ENCODE results near the gene PRRC2B.

Gene PRRC2B

DNA sequence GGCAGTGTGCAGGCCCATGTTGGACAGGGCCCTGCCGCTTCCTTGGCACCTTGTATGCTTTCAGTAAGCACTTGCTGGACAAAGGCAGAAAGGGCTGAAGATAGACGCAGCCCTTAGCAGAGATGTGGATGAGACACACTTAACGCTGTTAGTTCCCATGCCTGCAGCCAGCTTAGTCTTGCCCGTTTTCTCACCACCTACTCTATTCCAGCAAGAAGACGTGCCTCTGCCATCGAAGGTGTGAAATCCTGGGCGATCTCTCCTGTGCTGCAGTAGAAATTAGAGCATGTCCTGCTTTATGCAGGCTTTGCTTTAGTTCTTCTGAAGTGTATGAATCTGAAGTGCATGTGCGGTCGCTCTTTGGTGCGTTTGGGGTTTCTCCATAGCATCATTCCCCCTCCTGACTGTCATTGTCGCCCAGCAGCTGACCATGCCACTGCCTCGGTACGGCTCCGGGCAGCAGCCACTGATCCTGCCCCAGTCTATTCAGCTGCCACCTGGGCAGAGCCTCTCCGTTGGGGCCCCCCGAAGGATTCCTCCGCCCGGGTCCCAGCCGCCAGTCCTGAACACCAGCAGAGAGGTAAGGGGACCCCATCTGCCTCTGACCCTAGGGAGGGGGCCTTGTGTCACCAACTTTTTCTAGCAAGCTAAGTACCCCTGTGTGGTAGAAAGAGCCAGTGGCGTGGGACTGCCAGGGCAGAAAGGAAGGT is 97.3 kb downstream of the PRRC2B start:
- Mint-ChIP-seq H3K4me1 (ENCODE audit: low read depth) (no peaks in the 10 kb centered on the region), H3K4me3 (no peak overlapping the region), H3K9me3 (no peaks in the 10 kb centered on the region), H3K36me3 (ENCODE audit: low read depth) (peaks cover 100% of the 10 kb centered on the region), H3K27me3 (no peaks in the 10 kb centered on the region), H3K27ac (no peak overlapping the region)
- intact Hi-C loops (cut with micrococcal nuclease): no loop called here

DNA sequence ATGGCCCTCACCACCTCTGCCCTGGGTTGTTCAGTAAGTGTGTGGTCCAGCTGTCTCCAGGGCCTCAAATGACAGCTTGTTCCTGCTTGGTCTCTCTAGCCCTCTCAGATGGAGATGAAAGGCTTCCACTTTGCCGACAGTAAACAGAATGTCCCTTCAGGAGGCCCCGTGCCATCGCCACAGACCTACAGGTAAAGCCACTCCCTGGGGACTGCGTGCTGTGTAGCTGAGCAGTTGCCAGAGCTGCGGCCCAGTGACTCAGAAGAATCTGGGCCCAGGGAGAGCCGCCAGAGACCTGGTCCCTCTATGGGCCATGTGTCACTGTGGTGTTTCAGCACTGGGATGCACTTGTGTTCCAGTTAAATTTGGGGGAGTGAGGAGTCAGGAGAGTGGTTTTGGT is 98.2 kb downstream of the PRRC2B start:
- Mint-ChIP-seq H3K4me3 (no peak overlapping the region), H3K27me3 (no peaks in the 10 kb centered on the region), H3K36me3 (ENCODE audit: low read depth) (peaks cover 100% of the 10 kb centered on the region), H3K4me1 (ENCODE audit: low read depth) (no peaks in the 10 kb centered on the region), H3K27ac (no peak overlapping the region), H3K9me3 (no peaks in the 10 kb centered on the region)
- intact Hi-C loops (cut with micrococcal nuclease): no loop called here

GRCh38 chr9:131494296-131494870 is 100.5 kb downstream of the PRRC2B start:
- no peaks in the 10 kb centered on the region for H3K27me3 Mint-ChIP-seq
- no peak overlapping the region for H3K4me3 Mint-ChIP-seq
- no peak overlapping the region for H3K27ac Mint-ChIP-seq

DNA sequence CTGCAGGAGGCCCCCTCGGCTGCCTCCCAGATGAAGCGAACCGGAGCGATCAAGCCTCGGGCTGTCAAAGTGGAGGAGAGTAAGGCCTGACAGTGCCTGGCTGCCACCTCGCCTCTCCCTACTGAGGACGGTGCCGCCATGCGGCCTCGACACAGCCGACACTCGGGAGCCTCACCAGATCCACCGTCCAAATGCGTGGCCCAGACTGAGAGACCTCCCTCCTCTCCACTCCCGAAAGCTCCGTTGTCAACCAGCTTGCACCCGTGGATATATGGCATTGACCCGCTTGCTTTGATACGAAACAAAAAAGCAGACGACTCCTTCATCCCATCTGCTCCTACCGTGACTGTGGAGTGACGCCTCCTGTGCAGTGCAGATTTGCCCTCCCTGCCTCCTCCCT is 101.9 kb downstream of the PRRC2B start:
- Mint-ChIP-seq H3K27ac (no peak overlapping the region), H3K4me3 (no peak overlapping the region), H3K36me3 (ENCODE audit: low read depth) (peaks cover 92% of the 10 kb centered on the region), H3K4me1 (ENCODE audit: low read depth) (no peaks in the 10 kb centered on the region), H3K27me3 (no peaks in the 10 kb centered on the region), H3K9me3 (no peaks in the 10 kb centered on the region)
- intact Hi-C loops (cut with micrococcal nuclease): no loop called here

More at GRCh38 chr9:131494296-131494870, 100.5 kb downstream of the PRRC2B start:
- Mint-ChIP-seq H3K9me3 (no peaks in the 10 kb centered on the region), H3K4me1 (ENCODE audit: low read depth) (no peaks in the 10 kb centered on the region), H3K36me3 (ENCODE audit: low read depth) (peaks cover 100% of the 10 kb centered on the region)
- intact Hi-C loops (cut with micrococcal nuclease): no loop called here

GRCh38 chr9:131496844-131497405 is 103.0 kb downstream of the PRRC2B start:
- intact Hi-C loops (cut with micrococcal nuclease): no loop called here
- no peak overlapping the region for H3K27ac Mint-ChIP-seq
- no peaks in the 10 kb centered on the region for H3K27me3 Mint-ChIP-seq
- H3K36me3 Mint-ChIP-seq (ENCODE audit: low read depth): peaks cover 80% of the 10 kb centered on the region
- H3K4me1 Mint-ChIP-seq (ENCODE audit: low read depth): peaks cover 4% of the 10 kb centered on the region
- H3K9me3 Mint-ChIP-seq: no peaks in the 10 kb centered on the region
- no peak overlapping the region for H3K4me3 Mint-ChIP-seq

DNA sequence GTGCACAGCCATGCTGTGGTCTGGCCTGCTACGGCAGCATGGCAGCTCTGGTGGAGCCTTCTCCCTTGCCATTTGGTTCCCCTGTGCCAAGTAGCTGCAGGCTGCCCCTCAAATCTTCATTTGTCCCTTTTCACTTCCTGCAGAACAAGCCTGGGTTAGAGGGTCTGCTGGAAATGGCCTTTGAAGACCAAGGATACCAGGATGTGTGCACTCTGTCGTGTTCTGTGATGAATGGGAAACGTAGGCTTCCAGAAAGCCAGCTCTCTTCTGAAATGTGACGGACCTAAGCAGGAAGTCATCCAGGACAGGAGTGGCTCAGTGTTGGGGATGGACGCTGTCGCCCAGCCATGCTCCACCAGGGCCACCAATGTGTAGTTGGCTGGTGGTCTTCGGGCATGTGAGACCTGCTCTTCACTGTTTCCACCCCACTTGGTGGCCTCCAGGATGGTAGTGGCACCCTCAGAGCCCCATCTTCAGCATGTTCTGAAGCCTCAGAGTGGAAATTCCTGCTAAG is 105.4 kb downstream of the PRRC2B start:
- peaks cover 21% of the 10 kb centered on the region for H3K4me1 Mint-ChIP-seq (ENCODE audit: low read depth)
- H3K4me3 Mint-ChIP-seq: no peak overlapping the region
- no peaks in the 10 kb centered on the region for H3K9me3 Mint-ChIP-seq
- peaks cover 12% of the 10 kb centered on the region for H3K27me3 Mint-ChIP-seq
- peaks cover 67% of the 10 kb centered on the region for H3K36me3 Mint-ChIP-seq (ENCODE audit: low read depth)
- intact Hi-C loops (cut with micrococcal nuclease): no loop called here
- H3K27ac Mint-ChIP-seq: no peak overlapping the region

DNA sequence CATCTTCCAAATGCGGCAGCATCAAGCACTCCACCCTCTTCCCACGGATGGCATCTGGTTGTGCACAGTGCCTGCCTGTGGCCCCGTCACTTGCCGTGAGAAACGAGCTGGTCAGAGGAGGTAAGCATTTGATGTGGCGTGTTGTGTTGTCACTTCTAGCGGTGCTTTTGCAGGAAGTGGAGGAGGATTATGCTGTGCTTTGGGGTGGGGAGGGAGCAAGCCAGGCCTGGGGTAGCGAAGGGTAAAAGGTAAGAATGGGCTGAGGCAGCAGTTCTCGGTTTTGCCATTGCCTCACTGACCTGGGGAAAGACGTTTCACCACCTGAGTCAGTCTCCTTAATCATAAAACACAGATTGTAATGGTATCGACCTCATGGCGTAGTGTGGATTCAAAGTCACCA is 106.5 kb downstream of the PRRC2B start:
- Mint-ChIP-seq H3K9me3 (no peaks in the 10 kb centered on the region), H3K4me3 (no peak overlapping the region), H3K27ac (no peak overlapping the region), H3K4me1 (ENCODE audit: low read depth) (peaks cover 27% of the 10 kb centered on the region), H3K27me3 (peaks cover 19% of the 10 kb centered on the region), H3K36me3 (ENCODE audit: low read depth) (peaks cover 56% of the 10 kb centered on the region)
- intact Hi-C loops (cut with micrococcal nuclease): loop anchor here (5.0 kb wide), 1 partner anchor 247 kb away; no protein-coding TSS in a partner anchor

- Mint-ChIP-seq H3K27ac (no peak overlapping the region), H3K36me3 (ENCODE audit: low read depth) (peaks cover 49% of the 10 kb centered on the region), H3K4me3 (no peak overlapping the region), H3K27me3 (peaks cover 19% of the 10 kb centered on the region), H3K4me1 (ENCODE audit: low read depth) (peaks cover 27% of the 10 kb centered on the region), H3K9me3 (no peaks in the 10 kb centered on the region)
- intact Hi-C loops (cut with micrococcal nuclease): loop anchor here (5.0 kb wide), 1 partner anchor 246 kb away; no protein-coding TSS in a partner anchor
Measured at GRCh38 chr9:131500939-131501541, 107.2 kb downstream of the PRRC2B start.

GRCh38 chr9:131502781-131503625 is 109.1 kb downstream of the PRRC2B start, which contains the start of gene POMT1:
Gene POMT1 (plus strand): TSS chr9:131502918. CDS start chr9:131504219, 1,301 bp downstream.
- Mint-ChIP-seq H3K27me3 (peaks cover 19% of the 10 kb centered on the region), H3K4me1 (ENCODE audit: low read depth) (peaks cover 27% of the 10 kb centered on the region), H3K27ac (peak within 1 kb of the TSS; percentile 86), H3K4me3 (peak within 1 kb of the TSS; percentile 89), H3K36me3 (ENCODE audit: low read depth) (peaks cover 45% of the 10 kb centered on the region), H3K9me3 (no peaks in the 10 kb centered on the region)
- intact Hi-C loops (cut with micrococcal nuclease): loop anchor here (1.0 to 5.0 kb wide), 2 partner anchors 25 to 244 kb away; no protein-coding TSS in a partner anchor

DNA sequence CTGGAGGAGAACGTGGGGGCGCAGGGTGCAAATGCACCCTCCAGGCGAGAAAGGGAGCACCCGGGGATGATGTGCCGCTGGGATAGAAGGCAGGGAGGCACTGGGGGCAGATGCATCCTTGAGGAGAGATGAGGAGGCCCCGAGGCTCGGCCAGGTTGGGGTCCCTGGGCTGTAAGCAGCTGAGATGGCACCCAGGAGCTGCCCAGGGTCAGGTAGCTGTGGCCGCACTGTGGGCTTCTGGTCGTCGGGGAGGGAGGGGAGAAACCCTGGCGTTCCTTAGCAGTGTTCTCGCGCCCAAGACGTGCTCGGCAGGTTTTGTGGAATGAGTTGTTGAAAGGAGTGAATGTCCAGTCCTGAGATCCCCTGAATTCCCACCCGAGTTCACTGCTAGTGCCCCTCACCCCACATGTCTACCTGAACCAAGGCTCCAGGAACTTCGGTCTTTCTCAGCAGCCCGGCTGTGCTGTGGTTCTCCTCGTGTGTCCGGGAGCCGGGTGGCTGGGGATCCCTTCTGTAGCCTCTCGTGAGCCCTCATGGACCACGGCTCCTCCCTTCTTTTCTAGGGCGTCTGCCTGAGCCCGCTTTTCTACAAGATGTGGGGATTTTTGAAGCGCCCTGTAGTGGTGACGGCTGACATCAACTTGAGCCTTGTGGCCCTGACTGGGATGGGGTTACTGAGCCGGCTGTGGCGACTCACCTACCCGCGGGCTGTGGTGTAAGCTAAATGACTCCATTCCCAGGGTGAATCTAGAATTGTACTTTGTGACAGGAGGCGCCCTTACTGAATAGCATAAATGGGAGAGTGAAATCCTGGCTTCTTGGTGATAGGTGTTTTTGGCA is 110.0 kb downstream of the PRRC2B start:
- Mint-ChIP-seq H3K4me3 (peak overlapping the region; percentile 89), H3K4me1 (ENCODE audit: low read depth) (peaks cover 27% of the 10 kb centered on the region), H3K9me3 (no peaks in the 10 kb centered on the region), H3K36me3 (ENCODE audit: low read depth) (peaks cover 39% of the 10 kb centered on the region), H3K27me3 (peaks cover 19% of the 10 kb centered on the region), H3K27ac (peak overlapping the region; percentile 86)
- intact Hi-C loops (cut with micrococcal nuclease): loop anchor here (1.0 to 5.0 kb wide), 2 partner anchors 24 to 243 kb away; no protein-coding TSS in a partner anchor

DNA sequence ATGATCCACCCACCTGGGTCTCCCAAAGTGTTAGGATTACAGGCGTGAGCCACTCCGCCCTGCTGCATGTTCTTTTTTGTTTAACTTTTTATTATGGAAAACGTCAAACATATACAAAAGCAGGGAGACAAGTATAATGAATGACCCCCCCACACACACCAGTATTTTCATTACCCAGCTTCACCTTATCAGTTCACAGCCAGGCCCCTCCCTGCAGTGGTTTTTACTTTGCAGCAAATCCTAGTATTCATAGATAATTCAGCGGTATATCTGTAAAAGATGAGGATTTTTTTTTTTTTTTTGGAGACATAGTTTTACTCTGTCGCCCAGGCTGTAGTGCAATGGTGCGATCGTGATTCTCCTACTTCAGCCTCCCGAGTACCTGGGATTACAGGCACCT is 111.1 kb downstream of the PRRC2B start:
- no peak overlapping the region for H3K4me3 Mint-ChIP-seq
- H3K27me3 Mint-ChIP-seq: peaks cover 19% of the 10 kb centered on the region
- no peaks in the 10 kb centered on the region for H3K9me3 Mint-ChIP-seq
- peaks cover 27% of the 10 kb centered on the region for H3K4me1 Mint-ChIP-seq (ENCODE audit: low read depth)
- H3K36me3 Mint-ChIP-seq (ENCODE audit: low read depth): peaks cover 31% of the 10 kb centered on the region
- intact Hi-C loops (cut with micrococcal nuclease): no loop called here
- no peak overlapping the region for H3K27ac Mint-ChIP-seq

DNA sequence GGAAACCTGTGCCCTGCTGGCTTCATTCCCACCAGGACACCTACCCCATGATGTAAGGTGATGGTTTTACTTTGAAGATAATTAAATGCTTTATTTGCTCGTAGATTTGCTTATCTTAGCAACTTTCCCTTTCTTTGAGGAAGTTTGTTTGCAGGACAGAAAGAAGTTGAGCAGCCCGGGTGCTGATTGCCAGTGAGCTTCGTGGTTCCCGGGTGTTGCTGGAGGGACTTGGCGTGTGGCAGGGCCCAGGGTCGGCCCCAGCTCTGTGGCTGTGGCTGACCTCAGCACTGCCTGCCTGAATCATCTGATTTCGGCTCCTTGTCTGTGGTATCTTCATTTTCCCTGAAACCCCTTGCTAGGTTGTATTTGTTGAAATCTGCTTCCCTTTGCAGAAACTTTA is 117.5 kb downstream of the PRRC2B start:
- peaks cover 12% of the 10 kb centered on the region for H3K9me3 Mint-ChIP-seq
- intact Hi-C loops (cut with micrococcal nuclease): no loop called here
- H3K27me3 Mint-ChIP-seq: no peaks in the 10 kb centered on the region
- peaks cover 17% of the 10 kb centered on the region for H3K4me1 Mint-ChIP-seq (ENCODE audit: low read depth)
- H3K27ac Mint-ChIP-seq: no peak overlapping the region
- H3K4me3 Mint-ChIP-seq: no peak overlapping the region
- H3K36me3 Mint-ChIP-seq (ENCODE audit: low read depth): peaks cover 18% of the 10 kb centered on the region

Data from dendritic cell treated with granulocyte-macrophage colony-stimulating factor and Interleukin-4, amounts not matched to agents 40 ng/mL and 50 ng/mL, for 4 days (primary cell).